Right atrium auricular region (tissue), 2 donors: Measurements from ENCODE around the gene LRP1B. TPM values are rescaled to one million over a fixed set of nuclear protein-coding genes. Genes with fewer than 3 reads are reported as not detected.

Source experiments
- DNase-seq: peaks from one replicate; pipeline ENCODE4 v3.0.0-alpha.2; 2019; ENCODE audit warnings: low spot score
- H3K27ac ChIP-seq, 2 donors: fragments of 200-600 bp; sonication (generic); 1 replicate in 1 of 2; 2 replicates in 1 of 2; pipeline ENCODE4 v1.5.1; 2016 to 2019
- H3K27me3 ChIP-seq, 2 donors: fragments of 200-600 bp; sonication (generic); one replicate each; pipeline versions ENCODE4 v1.5.1 to v1.6.0; 2017 to 2019
- H3K36me3 ChIP-seq: fragments of 200-600 bp; sonication (generic); one replicate; pipeline ENCODE4 v1.5.1; 2016
- H3K4me1 ChIP-seq, 2 donors: fragments of 200-600 bp; sonication (generic); one replicate each; pipeline versions ENCODE4 v1.5.1 to v1.6.0; 2017 to 2019
- H3K4me3 ChIP-seq, 2 donors: fragments of 200-600 bp; sonication (generic); 1 replicate in 1 of 2; 2 replicates in 1 of 2; pipeline ENCODE4 v1.5.1; 2017 to 2019; ENCODE audit warnings: mild to moderate bottlenecking in 1 of 2, moderate library complexity in 1 of 2
- H3K9me3 ChIP-seq, 2 donors: fragments of 200-600 bp; sonication (generic); one replicate each; pipeline ENCODE4 v1.5.1; 2019
- total RNA-seq, 2 donors: library from RNA; depleted of rRNA; stranded (reverse); fragments of >200 nt; gene quantifications; one replicate each; pipeline ENCODE4 v1.1.0, GENCODE V29; 2016
- TF ChIP-seq, protein P1 (sequence below), 2 donors: fragments of 200-600 bp; sonication (generic); IDR thresholded peaks; one replicate each; pipeline ENCODE4 v1.5.1; 2019; ENCODE audit warnings: antibody characterized with exemption in 2 of 2

LRP1B gene
- total RNA-seq, 2 donors from 2014 or later, result 0.44 to 0.47 TPM

DNA sequence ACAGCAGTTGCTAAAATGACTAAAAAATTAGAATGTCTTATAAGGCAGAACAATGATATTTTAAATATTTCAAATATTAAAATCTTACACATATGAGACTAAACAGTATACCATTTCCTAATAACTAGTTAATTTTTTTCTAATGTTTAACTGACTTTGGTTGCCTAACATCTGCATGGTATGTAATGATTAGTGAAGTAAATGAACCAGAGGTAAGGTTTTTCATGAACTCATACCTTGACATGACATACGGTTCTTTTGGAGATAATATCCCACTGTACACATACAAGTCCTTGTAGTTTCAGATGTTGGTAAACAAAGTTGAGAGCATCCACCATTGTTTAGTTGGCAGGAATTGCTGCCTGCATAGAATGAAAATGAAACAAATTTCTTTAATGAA is 1360.2 kb downstream of the LRP1B start:
- H3K9me3 ChIP-seq, result no peaks in the 10 kb centered on the region
- H3K27ac ChIP-seq, result no peak overlapping the region
- no peaks in the 10 kb centered on the region for H3K27me3 ChIP-seq
- DNase-seq, result no peak
- no peaks in the 10 kb centered on the region for H3K36me3 ChIP-seq
- H3K4me3 ChIP-seq, result no peak overlapping the region
- TF ChIP-seq, protein P1, sequence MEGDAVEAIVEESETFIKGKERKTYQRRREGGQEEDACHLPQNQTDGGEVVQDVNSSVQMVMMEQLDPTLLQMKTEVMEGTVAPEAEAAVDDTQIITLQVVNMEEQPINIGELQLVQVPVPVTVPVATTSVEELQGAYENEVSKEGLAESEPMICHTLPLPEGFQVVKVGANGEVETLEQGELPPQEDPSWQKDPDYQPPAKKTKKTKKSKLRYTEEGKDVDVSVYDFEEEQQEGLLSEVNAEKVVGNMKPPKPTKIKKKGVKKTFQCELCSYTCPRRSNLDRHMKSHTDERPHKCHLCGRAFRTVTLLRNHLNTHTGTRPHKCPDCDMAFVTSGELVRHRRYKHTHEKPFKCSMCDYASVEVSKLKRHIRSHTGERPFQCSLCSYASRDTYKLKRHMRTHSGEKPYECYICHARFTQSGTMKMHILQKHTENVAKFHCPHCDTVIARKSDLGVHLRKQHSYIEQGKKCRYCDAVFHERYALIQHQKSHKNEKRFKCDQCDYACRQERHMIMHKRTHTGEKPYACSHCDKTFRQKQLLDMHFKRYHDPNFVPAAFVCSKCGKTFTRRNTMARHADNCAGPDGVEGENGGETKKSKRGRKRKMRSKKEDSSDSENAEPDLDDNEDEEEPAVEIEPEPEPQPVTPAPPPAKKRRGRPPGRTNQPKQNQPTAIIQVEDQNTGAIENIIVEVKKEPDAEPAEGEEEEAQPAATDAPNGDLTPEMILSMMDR (IDR thresholded peaks at IDR 0.05), result no peak
- H3K4me1 ChIP-seq, result no peaks in the 10 kb centered on the region

DNA sequence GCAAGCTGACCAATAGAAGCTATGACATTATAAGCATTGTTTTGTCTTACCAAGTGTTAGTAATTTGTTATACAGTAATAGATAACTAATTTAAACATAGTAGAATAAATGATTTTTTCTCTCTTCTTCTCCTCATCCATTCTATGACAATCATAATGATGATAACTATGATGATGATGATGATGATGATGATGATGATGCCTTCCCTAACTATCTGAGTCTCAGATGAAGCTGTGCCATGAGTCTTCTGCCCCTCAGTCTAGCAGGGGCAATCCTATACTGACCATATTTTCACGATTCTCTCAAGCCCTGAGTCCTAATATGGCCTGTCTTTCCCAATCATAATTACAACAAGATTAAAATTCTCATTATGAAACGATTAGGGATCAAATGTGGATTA is 1369.0 kb downstream of the LRP1B start:
- no peak for DNase-seq
- TF ChIP-seq, protein P1 (IDR thresholded peaks at IDR 0.05), result no peak
- H3K4me1 ChIP-seq, result no peaks in the 10 kb centered on the region
- no peak overlapping the region for H3K27ac ChIP-seq
- no peaks in the 10 kb centered on the region for H3K9me3 ChIP-seq
- H3K4me3 ChIP-seq, result no peak overlapping the region
- H3K27me3 ChIP-seq, result no peaks in the 10 kb centered on the region
- H3K36me3 ChIP-seq, result no peaks in the 10 kb centered on the region

- Histone ChIP-seq H3K27ac (no peak overlapping the region), H3K36me3 (no peaks in the 10 kb centered on the region), H3K9me3 (no peaks in the 10 kb centered on the region), H3K27me3 (no peaks in the 10 kb centered on the region), H3K4me1 (no peaks in the 10 kb centered on the region), H3K4me3 (no peak overlapping the region)
- TF ChIP-seq, protein P1 (IDR thresholded peaks at IDR 0.05), result no peak
- no peak for DNase-seq
These were observed 1371.2 kb downstream of the LRP1B start for GRCh38 chr2:140759426-140760156.

DNA sequence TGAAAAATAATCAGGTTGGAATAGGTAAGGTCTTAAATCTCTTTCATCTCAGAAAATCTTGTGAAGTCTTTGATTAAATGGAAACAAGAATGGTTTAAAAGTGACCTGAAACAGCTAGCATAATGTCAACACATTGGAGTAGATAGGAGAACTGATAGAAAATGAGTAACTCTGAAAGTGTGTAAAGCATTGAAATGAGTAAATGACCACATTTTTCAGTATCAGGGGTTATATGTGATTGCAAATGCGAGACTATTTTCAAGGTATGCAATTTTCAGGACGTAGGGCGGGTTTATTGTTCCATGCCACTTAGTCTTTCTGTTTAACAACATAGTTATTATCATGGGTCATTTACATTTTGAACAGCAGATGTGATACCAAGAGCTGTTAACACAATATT is 1383.2 kb downstream of the LRP1B start:
- TF ChIP-seq, protein P1 (IDR thresholded peaks at IDR 0.05), result no peak

DNA sequence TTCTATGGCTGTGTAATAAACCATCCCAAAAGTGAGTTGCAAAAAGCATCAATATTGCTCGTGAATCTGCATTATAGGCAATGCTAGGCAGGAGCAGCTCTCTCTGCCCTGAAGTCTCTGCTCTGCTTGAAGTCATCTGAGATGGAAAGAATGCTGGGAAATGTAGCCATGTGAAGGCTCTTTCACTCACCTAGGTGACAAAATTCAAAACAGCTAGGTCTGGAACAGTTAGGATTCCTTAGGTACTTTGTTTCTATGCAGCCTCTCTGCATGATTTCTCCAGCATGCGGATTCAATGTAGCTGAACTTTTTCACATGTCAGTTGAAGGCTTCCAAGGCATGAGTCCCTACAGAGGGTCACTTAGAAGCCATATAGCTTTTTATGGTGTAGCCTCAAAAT is 1383.7 kb downstream of the LRP1B start:
- no peak overlapping the region for H3K4me3 ChIP-seq
- H3K9me3 ChIP-seq, result no peaks in the 10 kb centered on the region
- no peak overlapping the region for H3K27ac ChIP-seq
- H3K36me3 ChIP-seq, result no peaks in the 10 kb centered on the region
- H3K4me1 ChIP-seq, result no peaks in the 10 kb centered on the region
- no peak for DNase-seq
- TF ChIP-seq, protein P1 (IDR thresholded peaks at IDR 0.05), result no peak
- no peaks in the 10 kb centered on the region for H3K27me3 ChIP-seq

More for the DNA sequence above, 1383.2 kb downstream of the LRP1B start:
- H3K4me3 ChIP-seq, result no peak overlapping the region
- H3K36me3 ChIP-seq, result no peaks in the 10 kb centered on the region
- DNase-seq, result no peak
- H3K4me1 ChIP-seq, result no peaks in the 10 kb centered on the region
- no peaks in the 10 kb centered on the region for H3K9me3 ChIP-seq
- H3K27me3 ChIP-seq, result no peaks in the 10 kb centered on the region
- H3K27ac ChIP-seq, result no peak overlapping the region

GRCh38 chr2:140744379-140744778 is 1386.4 kb downstream of the LRP1B start:
- H3K4me3 ChIP-seq, result no peak overlapping the region
- no peaks in the 10 kb centered on the region for H3K36me3 ChIP-seq
- H3K27ac ChIP-seq, result no peak overlapping the region
- H3K4me1 ChIP-seq, result no peaks in the 10 kb centered on the region
- TF ChIP-seq, protein P1 (IDR thresholded peaks at IDR 0.05), result no peak
- no peaks in the 10 kb centered on the region for H3K27me3 ChIP-seq
- no peaks in the 10 kb centered on the region for H3K9me3 ChIP-seq
- DNase-seq, result no peak
